GM23248 (cell line): ENCODE measurements around the gene NGEF. TPM values are rescaled to one million over a fixed set of nuclear protein-coding genes. Genes with fewer than 3 reads are reported as not detected.

Source experiments
- DNase-seq: peaks from one replicate; pipeline ENCODE4 v3.0.0-alpha.2; 2015
- H2AFZ ChIP-seq: fragments of 200-600 bp; sonication (generic); 2 replicates; pipeline ENCODE4 v1.6.1; 2016; ENCODE audit warnings: antibody characterized with exemption
- H3F3A ChIP-seq: fragments of 200-600 bp; sonication (generic); 2 replicates; pipeline ENCODE4 v1.6.1; 2016; ENCODE audit warnings: mild to moderate bottlenecking, antibody characterized with exemption, mixed run types; ENCODE audit not compliant: insufficient read depth
- H3K27ac ChIP-seq: fragments of 200-600 bp; sonication (generic); 2 replicates; pipeline ENCODE4 v1.5.1; 2016; ENCODE audit warnings: mild to moderate bottlenecking
- H3K27me3 ChIP-seq: fragments of 200-600 bp; sonication (generic); replicated peaks from 2 replicates; pipeline ENCODE4 v1.6.1; 2016; ENCODE audit warnings: mild to moderate bottlenecking; ENCODE audit not compliant: insufficient read depth
- H3K36me3 ChIP-seq: fragments of 200-600 bp; sonication (generic); 2 replicates; pipeline ENCODE4 v1.6.1; 2016; ENCODE audit warnings: low read depth, mild to moderate bottlenecking
- H3K4me1 ChIP-seq: fragments of 200-600 bp; sonication (generic); 2 replicates; pipeline ENCODE4 v1.6.1; 2016; ENCODE audit warnings: mild to moderate bottlenecking; ENCODE audit not compliant: insufficient read depth
- H3K4me2 ChIP-seq: fragments of 200-600 bp; sonication (generic); one replicate; pipeline ENCODE4 v1.6.1; 2016; ENCODE audit warnings: mild to moderate bottlenecking; ENCODE audit not compliant: unreplicated experiment
- H3K4me3 ChIP-seq: fragments of 200-600 bp; sonication (generic); 2 replicates; pipeline ENCODE4 v1.5.1; 2016; ENCODE audit warnings: mild to moderate bottlenecking
- H3K79me2 ChIP-seq: fragments of 200-600 bp; sonication (generic); 2 replicates; pipeline ENCODE4 v1.6.1; 2016; ENCODE audit warnings: mild to moderate bottlenecking; ENCODE audit not compliant: insufficient read depth
- H3K9ac ChIP-seq: fragments of 200-600 bp; sonication (generic); 2 replicates; pipeline ENCODE4 v1.6.1; 2016; ENCODE audit warnings: mild to moderate bottlenecking
- H3K9me2 ChIP-seq: fragments of 200-600 bp; sonication (generic); 2 replicates; pipeline ENCODE4 v1.6.1; 2016; ENCODE audit warnings: mixed run types, mild to moderate bottlenecking, moderate library complexity; ENCODE audit not compliant: insufficient read depth
- H3K9me3 ChIP-seq: fragments of 200-600 bp; sonication (generic); one replicate; pipeline ENCODE4 v1.6.1; 2017; ENCODE audit warnings: low read depth
- H4K20me1 ChIP-seq: fragments of 200-600 bp; sonication (generic); 2 replicates; pipeline ENCODE4 v1.6.0; 2016; ENCODE audit not compliant: insufficient read depth
- EZH2 ChIP-seq: fragments of 200-600 bp; sonication (generic); IDR thresholded peaks from 2 replicates; pipeline ENCODE4 v1.6.1; 2018; ENCODE audit warnings: antibody characterized with exemption, mild to moderate bottlenecking; ENCODE audit not compliant: insufficient read depth, poor library complexity, severe bottlenecking
- EZH2phosphoT487 ChIP-seq: fragments of 200-600 bp; sonication (generic); IDR thresholded peaks from 2 replicates; pipeline ENCODE4 v1.6.1; 2018; ENCODE audit warnings: antibody characterized with exemption, moderate library complexity, mild to moderate bottlenecking, low read depth; ENCODE audit not compliant: insufficient read depth
- WGBS, 2 experiments: methylation state at CpG; one replicate each; pipeline ENCODE4 v1.1.6; 2015 to 2017; ENCODE audit warnings: low lambda C conversion rate in 2 of 2, low coverage in 1 of 2; ENCODE audit errors: missing lambda C conversion rate in 2 of 2; 5-methylcytosine and 5-hydroxymethylcytosine counted together
- in situ Hi-C: fragments of 300-500 bp; cut with MboI; formaldehyde crosslinking; loops from 2 replicates; pipeline ENCODE4 v1.15.0; 2020
- polyA plus RNA-seq: library from polyadenylated mRNA; unstranded; fragments of >200 nt; fragmentation: Nextera tagmentation; extraction: Ambion mirVana; gene quantifications from 2 replicates; pipeline ENCODE4 v1.2.1, GENCODE V29; 2016
- total RNA-seq: library from RNA; depleted of rRNA; stranded (reverse); fragments of >200 nt; shearing (Covaris generic); gene quantifications from 2 replicates; pipeline ENCODE4 v1.2.3, GENCODE V29; 2014

NGEF gene
- total and polyA plus RNA-seq, 2 experiments from 2014 or later = 0.43 TPM; not detected in 1

GRCh38 chr2:233013650-233014049, 594 bp upstream of the NGEF start:
- 39 to 52% methylated on average over 1 of the region's 1 CpG for WGBS, 2 experiments
- H2AFZ ChIP-seq = no peak overlapping the region
- H3K27ac ChIP-seq = no peak overlapping the region
- no peak overlapping the region for H3K4me3 ChIP-seq
- no peak overlapping the region for H3K9ac ChIP-seq
- H3K9me2 ChIP-seq = no peaks in the 10 kb centered on the region
- H3K9me3 ChIP-seq = no peaks in the 10 kb centered on the region
- no peaks in the 10 kb centered on the region for H3K36me3 ChIP-seq
- no peaks in the 10 kb centered on the region for H3K79me2 ChIP-seq
- in situ Hi-C loops = no loop called here
- DNase-seq = no peak
- H3K4me1 ChIP-seq = no peaks in the 10 kb centered on the region
- no peaks in the 10 kb centered on the region for H3F3A ChIP-seq
- H4K20me1 ChIP-seq = no peaks in the 10 kb centered on the region
- H3K27me3 ChIP-seq = 0 out of 2 replicates have a peak, but pooled peaks cover 5% of the 10 kb centered on the region
- no peak for TF ChIP-seq EZH2
- TF ChIP-seq EZH2phosphoT487 = no peak
- no peak overlapping the region for H3K4me2 ChIP-seq

DNA sequence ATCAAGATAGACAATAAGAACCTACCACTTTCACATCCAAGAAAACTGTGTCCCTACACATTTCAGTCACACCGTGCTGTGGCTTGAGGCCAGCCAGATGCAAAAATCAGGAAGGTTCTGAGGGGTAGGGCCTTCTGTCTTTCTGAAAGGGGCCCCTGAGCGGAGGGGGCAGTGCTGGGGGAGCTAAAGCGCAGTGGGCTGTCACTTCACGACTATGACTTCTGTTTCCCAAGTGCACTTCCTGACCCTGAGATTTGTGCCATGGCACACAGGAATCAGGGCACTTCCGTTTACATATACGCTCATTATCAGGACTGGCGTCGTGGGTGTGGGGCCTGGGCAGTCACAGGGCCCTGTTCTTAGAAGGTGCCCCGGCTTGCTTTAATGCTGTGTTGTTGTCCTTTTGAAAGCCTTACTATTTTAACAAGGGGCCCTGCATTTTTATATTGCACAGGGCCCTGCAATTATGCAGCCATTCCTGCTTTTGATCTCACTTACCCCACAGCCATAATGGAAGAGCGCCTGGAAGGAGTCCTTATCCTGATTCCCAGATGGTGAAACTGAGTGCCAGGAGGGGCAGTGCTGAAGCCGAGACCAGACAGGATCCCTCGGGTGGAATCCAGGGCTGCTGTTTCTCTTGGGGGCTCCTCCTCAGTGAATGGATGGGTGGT, 620 bp downstream of the NGEF start:
- Histone ChIP-seq H3K27me3 (0 out of 2 replicates have a peak, but pooled peaks cover 5% of the 10 kb centered on the region), H3K9me3 (no peaks in the 10 kb centered on the region), H3K4me2 (no peak overlapping the region), H3K27ac (no peak overlapping the region), H3K4me3 (no peak overlapping the region), H3K9ac (no peak overlapping the region), H2AFZ (no peak overlapping the region), H4K20me1 (no peaks in the 10 kb centered on the region), H3K36me3 (no peaks in the 10 kb centered on the region), H3F3A (no peaks in the 10 kb centered on the region), H3K9me2 (no peaks in the 10 kb centered on the region), H3K4me1 (no peaks in the 10 kb centered on the region), H3K79me2 (no peaks in the 10 kb centered on the region)
- 51 to 56% methylated on average over 12 of the region's 12 CpGs for WGBS, 2 experiments
- DNase-seq = no peak
- TF ChIP-seq EZH2phosphoT487 (no peak), EZH2 (no peak)
- in situ Hi-C loops = no loop called here

DNA sequence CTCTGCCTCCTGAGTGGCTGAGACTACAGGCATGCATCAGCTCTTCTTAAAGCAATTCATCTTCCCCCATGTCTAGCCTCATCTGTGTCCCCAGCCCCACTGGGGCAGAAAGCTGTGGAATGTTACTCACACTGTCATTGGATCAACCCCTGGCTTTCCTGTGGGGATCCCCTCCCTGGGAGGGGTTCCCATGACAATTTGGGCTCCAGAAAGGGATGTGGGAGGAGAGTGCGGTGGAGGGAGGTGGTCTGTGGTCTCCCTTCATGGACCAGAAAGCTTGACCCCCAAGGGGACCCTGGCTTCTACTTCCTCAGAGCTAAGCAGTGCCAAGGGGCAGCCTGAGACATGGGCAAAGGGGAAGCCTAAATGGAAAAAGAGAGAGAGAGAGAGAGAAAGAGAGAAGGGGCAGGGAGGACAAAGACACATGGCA, 1.3 kb downstream of the NGEF start:
- Histone ChIP-seq H3K4me1 (no peaks in the 10 kb centered on the region), H2AFZ (no peak overlapping the region), H3K9me3 (no peaks in the 10 kb centered on the region), H3K36me3 (no peaks in the 10 kb centered on the region), H3K9me2 (no peaks in the 10 kb centered on the region), H3K79me2 (no peaks in the 10 kb centered on the region), H3K9ac (no peak overlapping the region), H4K20me1 (no peaks in the 10 kb centered on the region), H3F3A (no peaks in the 10 kb centered on the region), H3K4me3 (no peak overlapping the region), H3K27me3 (0 out of 2 replicates have a peak, but pooled peaks cover 5% of the 10 kb centered on the region), H3K27ac (no peak overlapping the region), H3K4me2 (no peak overlapping the region)
- in situ Hi-C loops = no loop called here
- TF ChIP-seq EZH2phosphoT487 = no peak
- no peak for TF ChIP-seq EZH2
- 55 to 67% methylated on average over 1 of the region's 1 CpG for WGBS, 2 experiments
- DNase-seq = no peak

- H3K27ac ChIP-seq = no peak overlapping the region
- no peaks in the 10 kb centered on the region for H3K36me3 ChIP-seq
- no peaks in the 10 kb centered on the region for H3K79me2 ChIP-seq
- H3K9ac ChIP-seq = no peak overlapping the region
- no peaks in the 10 kb centered on the region for H3K9me3 ChIP-seq
- in situ Hi-C loops = no loop called here
- no peak overlapping the region for H3K4me3 ChIP-seq
- TF ChIP-seq EZH2 (no peak), EZH2phosphoT487 (no peak)
- H3F3A ChIP-seq = no peaks in the 10 kb centered on the region
- DNase-seq = no peak
- H2AFZ ChIP-seq = no peak overlapping the region
- H3K27me3 ChIP-seq = 0 out of 2 replicates have a peak, but pooled peaks cover 5% of the 10 kb centered on the region
- H3K4me2 ChIP-seq = no peak overlapping the region
- H4K20me1 ChIP-seq = no peaks in the 10 kb centered on the region
- 63 to 74% methylated on average over 6 of the region's 6 CpGs for WGBS, 2 experiments
- H3K9me2 ChIP-seq = no peaks in the 10 kb centered on the region
- no peaks in the 10 kb centered on the region for H3K4me1 ChIP-seq
Observed at GRCh38 chr2:233011268-233011650, 1.8 kb downstream of the NGEF start.
